ENCODE results near the gene TMEM82.
"Not testable (repeated sequence)": the region's sequence is repeated elsewhere in the genome, so short reads cannot be mapped to it uniquely, and the experiment has no call there.

Gene TMEM82

DNA sequence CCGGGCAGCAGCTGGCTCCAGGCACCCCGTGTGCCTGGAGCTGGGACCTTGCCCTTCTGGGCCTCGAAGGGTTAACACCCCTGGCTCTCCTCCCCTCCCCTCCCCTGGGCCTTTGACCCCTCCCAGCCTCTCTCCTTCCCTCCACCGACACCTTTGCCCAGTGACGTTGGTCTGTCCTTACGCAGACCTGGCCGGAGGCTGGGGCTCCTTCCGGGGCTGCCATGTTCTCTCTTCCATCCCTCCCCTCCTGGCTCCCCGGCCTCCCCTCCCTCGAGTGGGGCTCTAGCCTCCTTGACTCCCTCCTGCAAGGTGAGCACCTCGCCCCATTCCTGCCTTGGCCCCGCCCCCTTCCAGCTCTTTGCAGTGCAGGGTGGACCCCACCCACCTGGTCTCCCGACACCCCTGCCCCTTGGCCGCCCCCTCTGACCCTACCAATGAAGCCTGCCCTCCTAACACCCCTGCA lies at the start of gene TMEM82:
Gene TMEM82, plus strand, starts transcription at position 161 of the 463 bp plus-strand sequence. Its CDS starts 61 bp downstream, at position 222.
- no peak for DNase-seq (ENCODE audit: low spot score)

DNA sequence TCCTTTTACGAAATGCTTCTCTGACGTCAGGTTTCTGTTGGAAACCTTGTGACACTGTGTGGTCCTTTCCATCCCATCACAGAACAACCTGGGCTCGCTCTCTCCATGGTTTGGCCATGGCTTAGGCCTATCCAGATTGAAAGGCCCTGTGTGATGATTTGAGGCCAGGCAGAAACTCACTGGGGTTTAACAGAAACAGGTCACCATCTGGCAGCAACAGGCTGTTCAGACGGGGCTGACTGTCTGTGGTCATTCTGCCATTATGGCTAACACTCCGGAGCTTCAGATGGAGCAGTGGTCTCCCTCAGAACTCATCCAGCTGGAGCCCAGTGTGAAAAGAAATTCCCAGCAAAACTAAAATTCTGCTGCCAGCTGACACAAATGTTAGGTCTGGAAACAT lies 48.9 kb upstream of the TMEM82 start:
- no peak for DNase-seq (ENCODE audit: low spot score)

DNA sequence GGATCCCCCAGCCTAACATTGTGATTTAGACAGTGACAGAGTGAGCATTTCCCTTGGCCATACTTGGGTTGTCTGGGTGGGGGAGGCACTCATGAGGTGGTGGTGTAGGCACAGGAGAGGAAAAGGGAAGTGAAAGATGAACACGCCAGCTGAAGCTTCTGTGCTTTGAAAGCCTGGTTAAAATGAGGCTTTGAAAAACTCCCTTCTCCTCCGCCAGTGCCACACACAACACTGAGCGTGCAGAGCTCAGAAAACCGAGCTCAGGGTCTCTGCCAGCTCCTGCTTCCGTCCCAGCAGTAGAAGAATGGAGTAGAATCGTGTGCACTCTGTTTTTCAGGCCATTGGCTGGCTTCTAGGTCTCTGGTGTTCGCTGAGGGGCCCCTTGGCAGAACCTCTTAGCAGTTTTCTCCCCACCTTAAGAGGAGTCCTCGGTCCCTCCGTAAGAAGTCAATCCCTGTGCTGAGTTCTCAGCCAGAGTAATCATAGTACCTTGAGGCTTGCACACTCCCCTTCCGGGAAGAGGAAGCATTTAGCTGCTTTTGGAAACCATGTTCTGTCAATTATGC lies 45.3 kb upstream of the TMEM82 start:
- no peak for DNase-seq (ENCODE audit: low spot score)

DNA sequence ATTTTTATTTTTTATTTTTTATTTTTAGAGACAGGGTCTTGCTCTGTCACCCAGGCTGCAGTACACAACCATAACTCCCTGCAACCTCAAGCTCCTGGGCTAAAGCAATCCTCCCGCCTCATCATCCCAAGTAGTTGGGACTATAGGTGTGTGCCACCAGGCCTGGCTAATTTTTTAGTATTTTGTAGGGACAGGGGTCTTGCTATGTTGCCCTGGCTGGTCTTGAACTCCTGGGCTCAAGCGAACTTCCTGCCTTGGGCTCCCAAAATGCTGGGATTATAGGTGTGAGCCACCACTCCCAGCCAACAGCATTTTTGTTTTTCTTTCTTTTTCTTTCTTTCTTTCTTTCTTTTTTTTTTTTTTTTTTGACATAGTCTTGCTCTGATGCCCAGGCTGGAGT lies 44.1 kb upstream of the TMEM82 start:
- DNase-seq (ENCODE audit: low spot score), result no peak

DNA sequence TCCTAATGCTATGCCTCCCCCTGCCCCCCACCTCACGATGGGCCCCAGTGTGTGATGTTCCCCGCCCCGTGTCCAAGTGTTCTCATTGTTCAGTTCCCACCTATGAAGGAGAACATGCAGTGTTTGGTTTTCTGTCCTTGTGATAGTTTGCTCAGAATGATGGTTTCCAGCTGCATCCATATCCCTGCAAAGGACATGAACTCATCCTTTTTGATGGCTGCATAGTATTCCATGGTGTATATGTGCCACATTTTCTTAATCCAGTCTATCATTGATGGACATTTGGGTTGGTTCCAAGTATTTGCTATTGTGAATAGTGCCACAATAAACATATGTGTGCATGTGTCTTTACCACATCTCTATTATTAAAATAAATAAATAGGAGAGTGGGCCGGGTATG lies 43.0 kb upstream of the TMEM82 start:
- not testable (repeated sequence) for DNase-seq (ENCODE audit: low spot score)

DNA sequence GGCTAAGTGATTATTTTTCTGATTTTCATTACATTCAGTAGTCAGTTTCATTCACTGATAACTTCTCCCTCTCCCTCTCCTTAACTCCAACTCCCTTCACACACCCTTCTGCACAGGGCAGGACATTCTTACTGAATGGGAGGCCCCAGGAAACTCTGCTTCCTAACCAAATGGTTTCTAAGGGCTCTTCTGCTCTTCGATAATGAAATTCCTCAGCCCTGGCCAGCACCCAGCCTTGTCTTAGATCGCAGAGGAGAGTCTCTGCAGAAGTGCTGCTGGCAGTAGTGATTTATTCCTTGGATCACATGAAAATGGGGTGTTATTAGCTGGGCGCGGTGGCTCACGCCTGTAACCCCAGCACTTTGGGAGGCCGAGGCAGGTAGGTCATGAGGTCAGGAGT lies 41.8 kb upstream of the TMEM82 start:
- DNase-seq (ENCODE audit: low spot score), result no peak

DNA sequence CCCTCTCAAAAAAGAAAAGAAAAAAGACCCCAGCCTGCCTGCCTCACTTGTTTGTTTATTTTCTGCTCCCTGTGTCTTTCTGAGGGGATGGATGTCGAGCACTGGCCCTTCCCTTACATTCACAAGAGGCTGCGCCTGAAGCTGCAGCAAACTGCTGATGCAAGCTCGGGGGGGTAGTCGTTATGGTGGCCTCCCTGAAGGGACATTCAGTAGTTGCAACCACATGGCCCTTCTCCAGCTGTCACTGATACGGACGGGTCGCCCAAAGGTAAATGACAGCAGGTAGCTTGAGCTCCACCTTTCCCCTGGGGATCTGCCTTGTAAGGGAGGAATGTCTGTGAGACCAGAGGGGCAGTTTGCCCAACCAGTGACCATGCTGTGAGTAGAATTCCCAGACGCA lies 40.5 kb upstream of the TMEM82 start:
- DNase-seq (ENCODE audit: low spot score), result no peak

DNA sequence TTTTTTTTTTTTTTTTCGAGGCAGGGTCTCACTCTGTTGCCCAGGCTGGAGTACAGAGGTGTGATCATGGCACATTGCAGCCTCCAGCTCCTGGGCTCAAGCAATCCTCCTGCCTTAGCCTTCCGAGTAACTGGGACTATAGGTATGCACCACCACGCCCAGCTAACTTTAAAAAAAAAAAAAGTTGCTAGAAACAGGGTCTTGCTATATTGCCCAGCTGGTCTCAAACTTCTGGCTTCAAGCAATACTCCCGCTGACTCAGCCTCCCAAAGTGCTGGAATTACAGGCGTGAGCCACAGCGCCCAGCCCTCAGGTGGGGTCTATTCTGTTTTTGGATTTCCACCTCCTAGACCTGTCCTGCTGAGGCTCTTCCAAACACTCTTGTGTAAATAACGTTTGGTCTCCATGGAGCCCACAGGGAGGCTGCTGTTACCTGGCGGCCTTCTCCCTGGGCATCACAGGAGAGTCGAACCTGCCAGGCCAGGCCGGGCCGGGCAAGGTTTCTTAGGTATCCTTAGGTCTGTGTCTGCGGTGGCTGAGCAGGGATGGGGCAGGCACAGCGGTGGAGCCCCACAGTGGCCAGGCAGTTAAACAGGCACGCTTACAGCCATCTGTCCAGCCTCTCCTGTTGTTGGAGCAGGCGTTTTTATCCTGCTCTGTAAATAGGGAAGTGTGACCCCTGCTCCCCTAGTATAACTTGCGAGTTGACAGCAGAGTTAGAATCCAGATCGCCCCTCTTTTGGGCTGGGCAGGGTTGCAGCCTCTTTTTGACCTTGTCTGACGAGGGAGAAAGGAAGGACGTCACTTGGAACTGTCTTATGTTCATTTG lies 39.4 kb upstream of the TMEM82 start:
- DNase-seq (ENCODE audit: low spot score), result no peak

DNA sequence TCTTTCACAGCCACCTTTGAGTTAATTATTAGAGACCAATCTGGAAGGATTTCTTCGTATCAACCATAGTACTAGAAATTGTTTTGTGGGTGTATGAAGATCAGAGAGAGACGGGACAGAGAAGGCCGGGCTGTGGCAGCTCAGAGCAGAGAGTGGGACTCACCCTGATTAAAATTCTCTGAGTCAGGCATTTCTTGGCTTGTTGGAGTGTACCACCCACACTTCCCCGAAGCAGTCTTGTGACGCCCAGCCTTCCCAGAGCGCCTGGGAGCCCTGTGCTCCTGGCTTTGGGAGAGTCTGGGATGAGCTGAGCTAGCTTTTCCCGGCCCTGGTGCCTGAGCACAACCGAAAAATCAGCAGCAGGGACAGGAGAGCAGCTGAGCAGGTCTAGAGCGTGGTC lies 38.7 kb upstream of the TMEM82 start:
- DNase-seq (ENCODE audit: low spot score), result no peak

DNA sequence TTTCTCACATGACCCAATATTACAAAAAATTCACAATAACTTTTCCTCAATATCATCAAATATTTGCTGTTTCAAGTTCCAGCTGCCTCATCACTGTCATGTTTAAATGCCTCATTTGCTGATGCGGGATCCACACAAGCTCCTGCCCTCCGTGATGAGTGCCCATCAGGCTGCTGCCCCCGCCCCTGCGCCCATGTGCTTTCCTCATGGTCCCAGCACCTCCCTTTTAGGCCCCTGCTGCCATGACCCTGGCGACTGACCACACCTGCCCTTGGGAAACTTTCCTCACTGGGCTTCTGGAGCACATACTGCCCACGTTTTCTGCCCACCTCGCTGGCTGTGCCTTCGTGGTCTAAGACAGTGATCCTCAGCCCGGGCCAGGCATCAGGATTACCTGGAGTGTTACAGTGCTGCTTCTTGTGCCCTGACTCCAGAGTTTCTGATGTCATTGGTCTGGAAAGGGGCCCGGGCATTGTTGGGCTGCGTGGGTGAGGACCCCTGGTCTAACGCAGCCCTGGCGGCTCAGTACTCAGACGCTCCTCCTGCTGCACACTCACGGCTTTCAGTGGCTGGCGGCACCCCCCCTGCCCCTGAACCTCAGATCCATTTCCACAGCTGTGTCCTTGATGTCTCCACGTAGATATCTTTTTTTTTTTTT lies 37.6 kb upstream of the TMEM82 start:
- no peak for DNase-seq (ENCODE audit: low spot score)

DNA sequence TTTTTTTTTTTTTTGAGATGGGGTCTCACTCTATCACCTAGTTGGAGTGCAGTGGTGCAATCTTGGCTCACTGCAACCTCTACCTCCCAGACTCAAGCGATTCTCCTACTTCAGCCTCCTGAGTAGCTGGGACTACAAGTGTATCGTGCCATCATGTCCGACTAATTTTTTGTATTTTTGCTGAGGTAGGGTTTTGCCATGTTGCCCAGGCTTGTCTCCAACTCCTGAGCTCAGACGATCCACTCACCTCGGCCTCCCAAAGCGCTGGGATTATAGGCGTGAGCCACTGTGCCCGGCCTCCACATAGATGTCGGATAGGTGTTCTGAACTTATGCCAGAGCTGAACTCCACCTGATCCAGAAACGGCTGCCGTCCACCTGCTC lies 37.1 kb upstream of the TMEM82 start:
- no peak for DNase-seq (ENCODE audit: low spot score)

DNA sequence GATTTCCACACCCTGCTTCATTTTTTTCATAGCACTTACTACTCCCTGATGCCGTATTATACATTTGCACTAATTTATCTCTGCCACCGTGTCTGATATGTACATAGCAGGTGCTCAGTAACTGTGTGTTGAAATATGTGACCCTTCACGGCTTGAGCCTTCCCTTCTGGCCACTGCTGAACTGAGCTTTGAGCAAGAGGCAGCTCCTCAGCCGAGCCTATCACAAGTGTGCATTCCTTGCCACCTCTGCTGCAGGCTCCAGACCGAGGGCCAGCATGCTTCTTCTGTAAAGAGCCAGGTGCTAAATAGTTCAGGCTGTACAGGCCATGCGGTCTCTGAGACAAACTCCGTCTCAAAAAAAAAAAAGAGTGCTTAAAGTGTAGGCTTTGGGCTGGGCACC lies 35.5 kb upstream of the TMEM82 start:
- DNase-seq (ENCODE audit: low spot score), result no peak

DNA sequence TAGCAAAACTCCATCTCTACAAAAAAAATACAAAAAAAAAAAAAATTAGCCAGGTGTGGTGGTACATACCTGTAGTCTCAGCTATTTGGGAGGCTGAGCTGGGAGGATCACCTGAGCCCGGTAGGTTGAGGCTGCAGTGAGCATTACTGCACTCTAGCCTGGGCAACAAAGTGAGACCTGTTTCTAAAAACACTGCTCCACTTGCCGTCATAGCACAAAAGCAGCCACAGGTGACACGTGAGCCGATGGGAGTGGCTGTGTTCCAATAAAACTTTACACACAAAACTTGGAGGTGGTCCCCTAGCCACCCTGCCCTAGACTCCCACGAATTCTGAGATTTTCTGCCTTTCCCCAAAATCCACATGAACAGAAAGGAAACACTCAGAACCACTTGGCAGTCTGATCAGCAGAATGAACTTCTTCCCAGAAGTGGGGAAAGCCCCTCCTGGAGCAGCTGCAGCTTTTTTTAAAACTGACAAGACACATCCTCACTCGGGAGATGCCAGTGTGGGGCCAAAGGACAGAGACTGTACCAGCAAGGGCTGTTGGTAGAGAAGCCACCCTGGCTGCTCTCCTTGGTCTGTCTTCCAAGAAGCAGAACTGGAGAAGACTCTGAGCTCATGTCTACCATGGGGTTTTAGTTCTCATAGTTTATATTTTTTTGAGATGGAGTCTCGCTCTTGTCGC lies 34.9 kb upstream of the TMEM82 start:
- no peak for DNase-seq (ENCODE audit: low spot score)

DNA sequence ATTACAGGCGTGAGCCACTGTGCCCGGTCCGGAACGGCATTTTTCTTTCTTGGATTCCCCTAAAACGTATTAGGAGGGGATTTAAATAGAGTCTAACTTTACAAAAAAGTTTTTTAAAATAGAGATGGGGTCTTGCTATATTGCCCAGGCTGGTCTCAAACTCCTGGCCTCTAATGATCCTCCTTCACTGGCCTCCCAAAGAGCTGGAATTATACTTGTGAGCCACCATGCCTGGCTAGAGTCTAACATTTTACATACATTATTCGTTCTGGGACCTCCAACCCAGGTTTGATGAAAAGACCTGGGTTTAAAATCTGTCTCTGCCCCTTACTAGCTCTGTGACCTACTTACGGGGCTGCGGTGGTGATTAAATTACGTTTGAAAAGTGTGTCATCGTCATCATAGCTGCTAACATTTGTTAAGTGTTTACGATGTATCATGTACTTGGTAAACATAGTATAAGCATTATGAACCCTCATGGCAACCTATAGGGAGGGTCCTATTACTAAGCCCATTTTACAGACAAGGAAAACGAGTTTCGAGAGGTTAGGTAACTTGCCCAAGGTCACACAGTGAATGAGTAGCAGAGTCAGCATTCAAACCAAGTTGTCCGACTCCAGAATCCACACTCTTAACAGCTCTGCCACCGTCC lies 33.7 kb upstream of the TMEM82 start:
- DNase-seq (ENCODE audit: low spot score), result no peak

DNA sequence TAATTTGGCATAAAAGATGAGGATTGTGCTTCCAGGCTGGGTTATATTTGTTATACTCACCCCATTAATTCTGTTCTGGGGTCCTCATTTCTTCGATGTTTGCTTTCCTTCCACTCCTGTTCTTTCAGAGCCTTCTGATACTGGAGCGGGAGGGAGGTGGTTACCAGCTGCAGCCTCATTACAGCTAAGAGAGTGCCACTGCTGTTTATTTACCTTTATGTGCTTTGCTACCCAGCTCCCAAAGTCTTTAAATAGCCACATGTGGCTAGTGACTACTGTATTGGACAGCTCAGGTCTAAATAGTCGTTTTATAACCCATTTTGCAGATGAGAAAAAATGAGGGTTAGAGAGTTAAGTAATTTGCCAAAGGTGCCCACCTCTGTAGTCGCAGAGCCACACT lies 33.1 kb upstream of the TMEM82 start:
- no peak for DNase-seq (ENCODE audit: low spot score)

DNA sequence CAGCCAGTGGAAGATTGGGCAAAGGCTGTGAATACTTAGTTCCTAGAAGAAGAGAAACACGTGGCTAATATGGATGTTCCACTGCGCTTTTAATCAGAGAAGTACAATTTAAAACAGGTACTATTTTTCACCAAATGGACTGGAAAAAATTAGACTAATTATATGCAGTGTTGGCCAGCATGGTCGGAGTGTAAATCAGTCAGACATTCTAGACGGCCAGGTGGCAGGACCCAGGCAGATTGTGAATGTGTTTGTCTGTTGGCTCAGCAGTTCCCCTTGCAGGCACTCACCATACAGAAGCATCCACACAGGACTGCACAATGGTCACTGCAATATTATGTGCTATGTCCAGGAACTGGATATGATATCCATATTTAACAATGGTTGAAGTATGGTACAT lies 30.1 kb upstream of the TMEM82 start:
- DNase-seq (ENCODE audit: low spot score), result no peak

DNA sequence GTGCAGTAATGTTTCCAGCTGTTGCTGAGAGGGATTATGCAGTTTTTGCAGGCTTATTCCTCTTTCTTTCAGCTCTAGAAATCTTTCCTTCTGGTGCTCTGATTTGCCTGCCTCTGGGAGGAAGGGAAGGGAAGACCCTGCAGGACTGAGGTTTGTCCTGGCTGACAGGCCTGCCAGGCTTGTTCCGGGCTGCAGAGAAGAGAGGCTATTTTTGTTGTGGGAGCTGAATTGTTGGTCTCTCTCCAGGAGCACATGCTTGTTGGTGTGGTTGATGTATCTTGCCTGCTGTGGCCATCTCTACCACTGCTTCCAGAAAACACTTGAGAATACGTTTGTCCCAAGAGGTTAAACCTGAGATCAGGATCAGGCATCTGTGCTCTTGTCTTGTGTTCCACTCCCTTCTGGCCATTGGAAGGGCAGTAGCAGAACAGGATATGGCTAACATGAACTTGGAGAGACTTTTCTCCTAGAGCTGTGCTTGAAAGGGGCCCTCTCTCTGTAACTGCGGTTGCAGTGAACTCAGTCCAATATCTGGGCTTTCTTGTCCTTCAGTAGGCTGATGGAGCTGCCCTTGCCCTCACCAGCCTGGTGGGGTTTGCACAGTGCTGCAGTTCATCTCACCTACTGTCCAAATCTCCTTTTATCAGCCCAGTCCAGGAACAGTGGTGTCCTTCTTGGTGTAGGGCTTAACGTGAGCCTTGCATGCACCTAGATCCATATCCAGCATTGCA lies 27.7 kb upstream of the TMEM82 start:
- DNase-seq (ENCODE audit: low spot score), result no peak

DNA sequence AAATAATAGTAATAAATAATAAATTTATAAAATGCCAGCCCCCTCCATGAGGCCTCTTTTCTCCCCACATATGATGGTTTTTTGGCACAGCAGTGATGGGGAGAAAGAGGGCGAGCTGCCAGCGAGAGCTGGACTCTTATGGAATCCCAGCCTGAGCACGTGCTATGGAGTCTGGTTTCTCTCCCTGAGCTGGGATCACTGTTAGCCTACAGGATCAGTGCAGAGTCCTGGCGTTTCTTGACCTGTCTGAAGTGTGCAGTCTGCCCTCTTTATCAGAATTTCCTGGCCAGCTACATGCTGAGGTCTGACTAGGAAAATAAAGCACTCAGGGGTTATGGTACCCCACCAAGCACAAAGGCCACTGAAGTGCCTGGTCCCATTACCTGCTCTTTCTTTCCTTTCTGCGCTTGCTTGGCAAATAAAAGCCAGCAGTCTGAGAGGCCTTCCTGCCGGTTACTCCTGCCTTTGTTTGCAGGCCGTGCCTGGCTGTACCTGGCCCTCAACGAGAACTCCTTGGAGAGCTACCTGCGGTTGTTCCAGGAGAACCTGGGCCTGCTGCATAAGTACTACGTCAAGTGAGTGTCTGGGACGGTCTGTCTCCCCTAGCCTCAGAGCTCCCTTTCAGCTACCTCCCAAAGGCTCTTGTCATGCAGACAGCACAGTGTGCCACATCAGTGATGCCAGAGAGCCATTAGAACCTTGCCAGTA lies 24.7 kb upstream of the TMEM82 start:
- DNase-seq (ENCODE audit: low spot score), result no peak

DNA sequence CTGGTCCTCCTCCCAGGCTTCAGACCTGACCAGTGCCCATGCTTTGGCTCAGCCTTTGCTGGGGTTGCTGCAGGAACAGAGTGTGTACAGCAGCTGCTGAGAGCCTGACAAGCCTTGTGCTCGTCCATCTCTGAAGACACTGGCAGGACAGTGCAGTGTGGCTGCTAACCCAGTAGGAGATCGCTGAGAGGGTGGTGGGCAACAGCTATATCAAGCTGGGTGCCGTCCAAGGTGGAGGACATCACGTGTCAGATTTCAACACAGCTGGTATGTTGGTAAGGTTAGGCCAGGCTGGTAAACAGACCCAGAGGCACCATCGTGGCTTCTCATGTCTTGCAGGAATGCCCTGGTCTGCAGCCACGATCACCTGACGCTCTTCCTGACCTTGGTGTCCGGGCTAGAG lies 24.1 kb upstream of the TMEM82 start:
- DNase-seq (ENCODE audit: low spot score), result no peak

DNA sequence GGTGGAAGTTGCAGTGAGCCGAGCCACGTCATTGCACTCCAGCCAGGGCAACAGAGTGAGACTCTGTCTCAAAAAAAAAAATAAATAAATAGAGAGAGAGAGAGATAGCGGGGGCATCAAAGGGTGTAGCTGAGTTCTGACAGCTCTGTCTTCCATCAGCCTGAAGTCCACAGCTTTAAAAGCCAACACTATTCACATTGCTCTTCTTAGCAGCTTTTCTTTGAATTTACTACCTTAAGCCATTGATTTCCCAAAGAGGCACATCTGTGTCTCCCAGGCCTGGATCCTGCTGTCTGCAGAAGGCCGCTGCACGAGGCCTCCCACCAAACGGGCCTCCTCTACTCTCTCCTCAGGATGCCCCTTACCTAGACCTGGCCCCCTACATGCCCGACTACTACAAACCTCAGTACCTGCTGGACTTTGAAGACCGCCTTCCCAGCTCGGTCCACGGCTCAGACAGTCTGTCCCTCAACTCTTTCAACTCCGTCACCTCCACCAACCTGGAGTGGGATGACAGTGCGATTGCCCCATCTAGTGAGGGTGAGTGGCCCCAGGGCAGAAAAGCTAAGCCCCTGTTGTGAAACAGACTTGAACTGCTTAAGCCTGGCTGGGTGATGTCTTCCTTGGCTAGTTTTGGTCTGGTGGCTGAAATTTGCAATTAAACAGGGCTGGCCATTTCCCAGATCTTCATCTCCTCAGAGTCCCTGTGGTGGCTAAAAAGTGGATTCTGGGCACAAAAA lies 22.7 kb upstream of the TMEM82 start:
- no peak for DNase-seq (ENCODE audit: low spot score)

Data from hematopoietic multipotent progenitor cell treated with erythropoietin and hydrocortisone succinate and interleukin-3 and kit ligand, for 15 days (in vitro differentiated cells).